ENCODE data around the gene RCSD1. TPM values are rescaled to one million over a fixed set of nuclear protein-coding genes. Genes with fewer than 3 reads are reported as not detected.

RCSD1 gene
- total RNA-seq, 1 experiment from 2014 or later, result 0.50 TPM

DNA sequence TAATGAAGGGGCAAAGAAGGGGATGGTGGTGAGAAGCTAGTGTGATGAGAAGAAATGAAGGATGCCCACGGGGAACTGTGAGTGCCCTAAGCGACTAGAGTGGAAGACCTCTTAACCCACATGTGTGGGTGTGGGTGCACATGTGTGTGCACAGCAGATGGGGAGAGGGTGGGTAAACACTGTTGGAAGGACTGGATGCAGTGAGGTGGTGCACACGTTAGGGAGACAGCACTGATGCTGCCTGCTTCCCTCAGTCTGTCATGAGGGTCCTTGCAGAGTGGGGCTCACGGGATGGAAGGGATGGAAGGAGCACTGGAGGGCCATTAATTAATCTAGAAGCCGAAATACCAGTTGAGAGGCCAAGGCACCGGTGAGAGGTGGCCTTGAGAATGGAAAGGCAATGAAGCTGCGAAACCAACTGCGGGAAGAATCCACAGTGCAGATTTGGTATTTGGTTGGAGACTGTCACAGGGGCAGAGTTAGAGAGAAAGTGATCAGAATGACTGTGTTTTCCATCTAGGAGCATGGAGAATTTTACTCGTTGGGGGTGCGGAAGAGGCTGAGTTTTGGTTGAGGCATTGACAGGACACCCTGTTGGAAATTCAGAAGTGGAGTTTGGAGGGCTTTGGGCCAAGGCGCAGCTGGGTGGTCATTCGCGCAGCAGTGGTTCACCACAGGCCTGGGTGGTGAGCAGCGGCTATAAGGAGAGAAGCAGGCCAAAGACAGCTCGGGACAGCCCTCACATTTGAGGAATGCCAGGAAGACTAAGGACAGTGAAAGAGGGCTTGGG lies 15.8 kb downstream of the RCSD1 start:
- ChIA-PET CTCF (interaction anchor here (0.6 to 1.0 kb wide), 2 partner anchors 42 to 106 kb away, joined by 3 to 5 read pairs; no protein-coding TSS in a partner anchor), POLR2A (interaction anchor here (0.7 kb wide), 1 partner anchor 55 kb away, joined by 4 read pairs; no protein-coding TSS in a partner anchor)
- Mint-ChIP-seq H3K4me1 (peaks cover 19% of the 10 kb centered on the region), H3K4me3 (no peak overlapping the region), H3K27me3 (ENCODE audit: low read depth) (no peaks in the 10 kb centered on the region; the same call in 1 of the 2 replicates), H3K27ac (no peak overlapping the region), H3K9me3 (no peaks in the 10 kb centered on the region), H3K36me3 (no peaks in the 10 kb centered on the region)
- ATAC-seq, result no peak
- TF ChIP-seq, protein P1, sequence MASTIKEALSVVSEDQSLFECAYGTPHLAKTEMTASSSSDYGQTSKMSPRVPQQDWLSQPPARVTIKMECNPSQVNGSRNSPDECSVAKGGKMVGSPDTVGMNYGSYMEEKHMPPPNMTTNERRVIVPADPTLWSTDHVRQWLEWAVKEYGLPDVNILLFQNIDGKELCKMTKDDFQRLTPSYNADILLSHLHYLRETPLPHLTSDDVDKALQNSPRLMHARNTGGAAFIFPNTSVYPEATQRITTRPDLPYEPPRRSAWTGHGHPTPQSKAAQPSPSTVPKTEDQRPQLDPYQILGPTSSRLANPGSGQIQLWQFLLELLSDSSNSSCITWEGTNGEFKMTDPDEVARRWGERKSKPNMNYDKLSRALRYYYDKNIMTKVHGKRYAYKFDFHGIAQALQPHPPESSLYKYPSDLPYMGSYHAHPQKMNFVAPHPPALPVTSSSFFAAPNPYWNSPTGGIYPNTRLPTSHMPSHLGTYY (CRISPR knock-in tag; IDR thresholded peaks at IDR 0.05), result no peak
- TF ChIP-seq JAZF1 (CRISPR knock-in tag; IDR thresholded peaks at IDR 0.05), result no peak
- no peak for TF ChIP-seq SMAD4 (CRISPR knock-in tag; IDR thresholded peaks at IDR 0.05)
- TF ChIP-seq ETV6 (CRISPR knock-in tag; IDR thresholded peaks at IDR 0.05), result no peak
- no peak for TF ChIP-seq CBFB (CRISPR knock-in tag; IDR thresholded peaks at IDR 0.05; ENCODE audit: low read depth)
- no peak for TF ChIP-seq ZNF423 (CRISPR knock-in tag; IDR thresholded peaks at IDR 0.05)
- no peak for TF ChIP-seq ZNF121 (CRISPR knock-in tag; IDR thresholded peaks at IDR 0.05)
- TF ChIP-seq, protein P2, sequence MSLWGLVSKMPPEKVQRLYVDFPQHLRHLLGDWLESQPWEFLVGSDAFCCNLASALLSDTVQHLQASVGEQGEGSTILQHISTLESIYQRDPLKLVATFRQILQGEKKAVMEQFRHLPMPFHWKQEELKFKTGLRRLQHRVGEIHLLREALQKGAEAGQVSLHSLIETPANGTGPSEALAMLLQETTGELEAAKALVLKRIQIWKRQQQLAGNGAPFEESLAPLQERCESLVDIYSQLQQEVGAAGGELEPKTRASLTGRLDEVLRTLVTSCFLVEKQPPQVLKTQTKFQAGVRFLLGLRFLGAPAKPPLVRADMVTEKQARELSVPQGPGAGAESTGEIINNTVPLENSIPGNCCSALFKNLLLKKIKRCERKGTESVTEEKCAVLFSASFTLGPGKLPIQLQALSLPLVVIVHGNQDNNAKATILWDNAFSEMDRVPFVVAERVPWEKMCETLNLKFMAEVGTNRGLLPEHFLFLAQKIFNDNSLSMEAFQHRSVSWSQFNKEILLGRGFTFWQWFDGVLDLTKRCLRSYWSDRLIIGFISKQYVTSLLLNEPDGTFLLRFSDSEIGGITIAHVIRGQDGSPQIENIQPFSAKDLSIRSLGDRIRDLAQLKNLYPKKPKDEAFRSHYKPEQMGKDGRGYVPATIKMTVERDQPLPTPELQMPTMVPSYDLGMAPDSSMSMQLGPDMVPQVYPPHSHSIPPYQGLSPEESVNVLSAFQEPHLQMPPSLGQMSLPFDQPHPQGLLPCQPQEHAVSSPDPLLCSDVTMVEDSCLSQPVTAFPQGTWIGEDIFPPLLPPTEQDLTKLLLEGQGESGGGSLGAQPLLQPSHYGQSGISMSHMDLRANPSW (CRISPR knock-in tag; conservative IDR thresholded peaks at IDR 0.05; ENCODE audit: low read depth), result no peak
- TF ChIP-seq ZBTB21 (CRISPR knock-in tag; IDR thresholded peaks at IDR 0.05; ENCODE audit: borderline replicate concordance), result no peak
- TF ChIP-seq, protein P3, sequence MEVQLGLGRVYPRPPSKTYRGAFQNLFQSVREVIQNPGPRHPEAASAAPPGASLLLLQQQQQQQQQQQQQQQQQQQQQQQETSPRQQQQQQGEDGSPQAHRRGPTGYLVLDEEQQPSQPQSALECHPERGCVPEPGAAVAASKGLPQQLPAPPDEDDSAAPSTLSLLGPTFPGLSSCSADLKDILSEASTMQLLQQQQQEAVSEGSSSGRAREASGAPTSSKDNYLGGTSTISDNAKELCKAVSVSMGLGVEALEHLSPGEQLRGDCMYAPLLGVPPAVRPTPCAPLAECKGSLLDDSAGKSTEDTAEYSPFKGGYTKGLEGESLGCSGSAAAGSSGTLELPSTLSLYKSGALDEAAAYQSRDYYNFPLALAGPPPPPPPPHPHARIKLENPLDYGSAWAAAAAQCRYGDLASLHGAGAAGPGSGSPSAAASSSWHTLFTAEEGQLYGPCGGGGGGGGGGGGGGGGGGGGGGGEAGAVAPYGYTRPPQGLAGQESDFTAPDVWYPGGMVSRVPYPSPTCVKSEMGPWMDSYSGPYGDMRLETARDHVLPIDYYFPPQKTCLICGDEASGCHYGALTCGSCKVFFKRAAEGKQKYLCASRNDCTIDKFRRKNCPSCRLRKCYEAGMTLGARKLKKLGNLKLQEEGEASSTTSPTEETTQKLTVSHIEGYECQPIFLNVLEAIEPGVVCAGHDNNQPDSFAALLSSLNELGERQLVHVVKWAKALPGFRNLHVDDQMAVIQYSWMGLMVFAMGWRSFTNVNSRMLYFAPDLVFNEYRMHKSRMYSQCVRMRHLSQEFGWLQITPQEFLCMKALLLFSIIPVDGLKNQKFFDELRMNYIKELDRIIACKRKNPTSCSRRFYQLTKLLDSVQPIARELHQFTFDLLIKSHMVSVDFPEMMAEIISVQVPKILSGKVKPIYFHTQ (CRISPR knock-in tag; IDR thresholded peaks at IDR 0.05), result no peak
- TF ChIP-seq, protein P4, sequence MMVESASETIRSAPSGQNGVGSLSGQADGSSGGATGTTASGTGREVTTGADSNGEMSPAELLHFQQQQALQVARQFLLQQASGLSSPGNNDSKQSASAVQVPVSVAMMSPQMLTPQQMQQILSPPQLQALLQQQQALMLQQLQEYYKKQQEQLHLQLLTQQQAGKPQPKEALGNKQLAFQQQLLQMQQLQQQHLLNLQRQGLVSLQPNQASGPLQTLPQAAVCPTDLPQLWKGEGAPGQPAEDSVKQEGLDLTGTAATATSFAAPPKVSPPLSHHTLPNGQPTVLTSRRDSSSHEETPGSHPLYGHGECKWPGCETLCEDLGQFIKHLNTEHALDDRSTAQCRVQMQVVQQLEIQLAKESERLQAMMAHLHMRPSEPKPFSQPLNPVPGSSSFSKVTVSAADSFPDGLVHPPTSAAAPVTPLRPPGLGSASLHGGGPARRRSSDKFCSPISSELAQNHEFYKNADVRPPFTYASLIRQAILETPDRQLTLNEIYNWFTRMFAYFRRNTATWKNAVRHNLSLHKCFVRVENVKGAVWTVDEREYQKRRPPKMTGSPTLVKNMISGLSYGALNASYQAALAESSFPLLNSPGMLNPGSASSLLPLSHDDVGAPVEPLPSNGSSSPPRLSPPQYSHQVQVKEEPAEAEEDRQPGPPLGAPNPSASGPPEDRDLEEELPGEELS (CRISPR knock-in tag; IDR thresholded peaks at IDR 0.05), result no peak
- TF ChIP-seq, protein P5, sequence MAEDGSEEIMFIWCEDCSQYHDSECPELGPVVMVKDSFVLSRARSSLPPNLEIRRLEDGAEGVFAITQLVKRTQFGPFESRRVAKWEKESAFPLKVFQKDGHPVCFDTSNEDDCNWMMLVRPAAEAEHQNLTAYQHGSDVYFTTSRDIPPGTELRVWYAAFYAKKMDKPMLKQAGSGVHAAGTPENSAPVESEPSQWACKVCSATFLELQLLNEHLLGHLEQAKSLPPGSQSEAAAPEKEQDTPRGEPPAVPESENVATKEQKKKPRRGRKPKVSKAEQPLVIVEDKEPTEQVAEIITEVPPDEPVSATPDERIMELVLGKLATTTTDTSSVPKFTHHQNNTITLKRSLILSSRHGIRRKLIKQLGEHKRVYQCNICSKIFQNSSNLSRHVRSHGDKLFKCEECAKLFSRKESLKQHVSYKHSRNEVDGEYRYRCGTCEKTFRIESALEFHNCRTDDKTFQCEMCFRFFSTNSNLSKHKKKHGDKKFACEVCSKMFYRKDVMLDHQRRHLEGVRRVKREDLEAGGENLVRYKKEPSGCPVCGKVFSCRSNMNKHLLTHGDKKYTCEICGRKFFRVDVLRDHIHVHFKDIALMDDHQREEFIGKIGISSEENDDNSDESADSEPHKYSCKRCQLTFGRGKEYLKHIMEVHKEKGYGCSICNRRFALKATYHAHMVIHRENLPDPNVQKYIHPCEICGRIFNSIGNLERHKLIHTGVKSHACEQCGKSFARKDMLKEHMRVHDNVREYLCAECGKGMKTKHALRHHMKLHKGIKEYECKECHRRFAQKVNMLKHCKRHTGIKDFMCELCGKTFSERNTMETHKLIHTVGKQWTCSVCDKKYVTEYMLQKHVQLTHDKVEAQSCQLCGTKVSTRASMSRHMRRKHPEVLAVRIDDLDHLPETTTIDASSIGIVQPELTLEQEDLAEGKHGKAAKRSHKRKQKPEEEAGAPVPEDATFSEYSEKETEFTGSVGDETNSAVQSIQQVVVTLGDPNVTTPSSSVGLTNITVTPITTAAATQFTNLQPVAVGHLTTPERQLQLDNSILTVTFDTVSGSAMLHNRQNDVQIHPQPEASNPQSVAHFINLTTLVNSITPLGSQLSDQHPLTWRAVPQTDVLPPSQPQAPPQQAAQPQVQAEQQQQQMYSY (CRISPR knock-in tag; IDR thresholded peaks at IDR 0.05), result no peak
- TF ChIP-seq GRHL2 (CRISPR knock-in tag; IDR thresholded peaks at IDR 0.05; ENCODE audit: insufficient replicate concordance, severe bottlenecking), result no peak
- TF ChIP-seq, protein P6, sequence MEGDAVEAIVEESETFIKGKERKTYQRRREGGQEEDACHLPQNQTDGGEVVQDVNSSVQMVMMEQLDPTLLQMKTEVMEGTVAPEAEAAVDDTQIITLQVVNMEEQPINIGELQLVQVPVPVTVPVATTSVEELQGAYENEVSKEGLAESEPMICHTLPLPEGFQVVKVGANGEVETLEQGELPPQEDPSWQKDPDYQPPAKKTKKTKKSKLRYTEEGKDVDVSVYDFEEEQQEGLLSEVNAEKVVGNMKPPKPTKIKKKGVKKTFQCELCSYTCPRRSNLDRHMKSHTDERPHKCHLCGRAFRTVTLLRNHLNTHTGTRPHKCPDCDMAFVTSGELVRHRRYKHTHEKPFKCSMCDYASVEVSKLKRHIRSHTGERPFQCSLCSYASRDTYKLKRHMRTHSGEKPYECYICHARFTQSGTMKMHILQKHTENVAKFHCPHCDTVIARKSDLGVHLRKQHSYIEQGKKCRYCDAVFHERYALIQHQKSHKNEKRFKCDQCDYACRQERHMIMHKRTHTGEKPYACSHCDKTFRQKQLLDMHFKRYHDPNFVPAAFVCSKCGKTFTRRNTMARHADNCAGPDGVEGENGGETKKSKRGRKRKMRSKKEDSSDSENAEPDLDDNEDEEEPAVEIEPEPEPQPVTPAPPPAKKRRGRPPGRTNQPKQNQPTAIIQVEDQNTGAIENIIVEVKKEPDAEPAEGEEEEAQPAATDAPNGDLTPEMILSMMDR (IDR thresholded peaks at IDR 0.05), result no peak
- no peak for TF ChIP-seq NR2C2 (CRISPR knock-in tag; IDR thresholded peaks at IDR 0.05)
- no peak for DNase-seq (ENCODE audit: low spot score)

All from WTC11 (cell line).